OCI-LY7 (cell line): ENCODE measurements around the gene C8G. TPM values are rescaled to one million over a fixed set of nuclear protein-coding genes. Genes with fewer than 3 reads are reported as not detected.
A peak's percentile ranks its signal among the peaks of the same experiment; 100 is the strongest.

Experiments used
- BruUV-seq: library from RNA; stranded (reverse); fragments of 400-500 nt; replicated peaks from 2 replicates; lab custom pipeline; 2021; lab: Mats Ljungman, UMichigan
- CTCF ChIA-PET: fragments of 300-600 bp; sonication (Branson Sonifier 250); formaldehyde crosslinking; loops from one replicate; lab custom pipeline; 2022; ENCODE audit warnings: antibody characterized with exemption; ENCODE audit not compliant: unreplicated experiment; lab: Charles Lee
- POLR2A ChIA-PET: fragments of 300-600 bp; sonication (Branson Sonifier 250); formaldehyde crosslinking; loops from one replicate; lab custom pipeline; 2022; ENCODE audit warnings: antibody characterized with exemption; lab: Charles Lee
- DNase-seq: peaks from one replicate; pipeline ENCODE4 v3.0.0-alpha.2; 2015; ENCODE audit warnings: low spot score
- H2AFZ ChIP-seq: fragments of 200-600 bp; sonication (generic), shearing (Covaris generic); 2 replicates; pipeline ENCODE4 v1.6.1; 2014; ENCODE audit warnings: mild to moderate bottlenecking, antibody characterized with exemption, low read length, moderate library complexity
- H3K27ac ChIP-seq: fragments of 200-600 bp; sonication (generic); 2 replicates; pipeline ENCODE4 v1.5.1; 2014; ENCODE audit warnings: mixed run types, low read depth, mild to moderate bottlenecking, moderate library complexity, low read length, inconsistent platforms; ENCODE audit not compliant: poor library complexity, severe bottlenecking
- H3K36me3 ChIP-seq: fragments of 200-600 bp; sonication (generic); 2 replicates; pipeline ENCODE4 v1.6.1; 2014; ENCODE audit warnings: mild to moderate bottlenecking, antibody characterized with exemption, low read length, moderate library complexity, mixed read lengths; ENCODE audit not compliant: insufficient read depth
- H3K4me1 ChIP-seq: fragments of 200-600 bp; sonication (generic); 2 replicates; pipeline ENCODE4 v1.5.1; 2014; ENCODE audit warnings: mild to moderate bottlenecking, low read length; ENCODE audit not compliant: insufficient read depth, poor library complexity, severe bottlenecking
- H3K4me2 ChIP-seq: fragments of 200-600 bp; sonication (generic); 2 replicates; pipeline ENCODE4 v1.6.1; 2014; ENCODE audit warnings: mild to moderate bottlenecking, low read length
- H3K4me3 ChIP-seq: fragments of 200-600 bp; sonication (generic); 2 replicates; pipeline ENCODE4 v1.5.1; 2014; ENCODE audit warnings: mild to moderate bottlenecking, low read depth, low read length; ENCODE audit not compliant: poor library complexity, severe bottlenecking
- H3K79me2 ChIP-seq: fragments of 200-600 bp; sonication (generic); 2 replicates; pipeline ENCODE4 v1.6.1; 2016; ENCODE audit warnings: low read depth, mild to moderate bottlenecking, low read length, moderate library complexity, mixed read lengths; ENCODE audit not compliant: insufficient read depth
- H3K9me2 ChIP-seq: fragments of 200-600 bp; sonication (generic); 2 replicates; pipeline ENCODE4 v1.6.1; 2016; ENCODE audit warnings: mild to moderate bottlenecking, low read length, mixed read lengths; ENCODE audit not compliant: insufficient read depth
- H3K9me3 ChIP-seq: fragments of 200-600 bp; sonication (generic); 2 replicates; pipeline ENCODE4 v1.6.1; 2014; ENCODE audit warnings: mild to moderate bottlenecking, mixed run types, low read length, mixed read lengths
- H4K20me1 ChIP-seq: fragments of 200-600 bp; sonication (generic); 2 replicates; pipeline ENCODE4 v1.6.1; 2014; ENCODE audit warnings: mild to moderate bottlenecking, antibody characterized with exemption, low read length, moderate library complexity, mixed read lengths; ENCODE audit not compliant: insufficient read depth
- EZH2phosphoT487 ChIP-seq: fragments of 200-600 bp; sonication (generic); IDR thresholded peaks from 2 replicates; pipeline ENCODE4 v1.6.1; 2018; ENCODE audit warnings: low read depth, borderline replicate concordance, mild to moderate bottlenecking, mixed run types, antibody characterized with exemption, low read length, moderate library complexity, mixed read lengths
- intact Hi-C: fragments of 100-400 bp; cut with micrococcal nuclease; formaldehyde crosslinking; loops from one replicate; pipeline ENCODE4 v1.10.0; 2022; ENCODE audit not compliant: unreplicated experiment
- total RNA-seq, 2 experiments: library from RNA; depleted of rRNA in 1 of 2; stranded (reverse); fragments of >200 nt in 1 of 2; shearing (Covaris generic) in 1 of 2; gene quantifications; 2 replicates each; pipeline ENCODE4 v1.2.3, GENCODE V29; 2014 to 2022
- TF ChIP-seq, protein P1 (sequence below): fragments of 200-600 bp; sonication (generic); conservative IDR thresholded peaks from 2 replicates; pipeline ENCODE4 v1.5.1; 2014; ENCODE audit warnings: mild to moderate bottlenecking, antibody characterized with exemption, low read length, moderate library complexity, mixed read lengths

Gene C8G
- total RNA-seq, 2 experiments from 2014 or later = 0.95 to 2.2 TPM

DNA sequence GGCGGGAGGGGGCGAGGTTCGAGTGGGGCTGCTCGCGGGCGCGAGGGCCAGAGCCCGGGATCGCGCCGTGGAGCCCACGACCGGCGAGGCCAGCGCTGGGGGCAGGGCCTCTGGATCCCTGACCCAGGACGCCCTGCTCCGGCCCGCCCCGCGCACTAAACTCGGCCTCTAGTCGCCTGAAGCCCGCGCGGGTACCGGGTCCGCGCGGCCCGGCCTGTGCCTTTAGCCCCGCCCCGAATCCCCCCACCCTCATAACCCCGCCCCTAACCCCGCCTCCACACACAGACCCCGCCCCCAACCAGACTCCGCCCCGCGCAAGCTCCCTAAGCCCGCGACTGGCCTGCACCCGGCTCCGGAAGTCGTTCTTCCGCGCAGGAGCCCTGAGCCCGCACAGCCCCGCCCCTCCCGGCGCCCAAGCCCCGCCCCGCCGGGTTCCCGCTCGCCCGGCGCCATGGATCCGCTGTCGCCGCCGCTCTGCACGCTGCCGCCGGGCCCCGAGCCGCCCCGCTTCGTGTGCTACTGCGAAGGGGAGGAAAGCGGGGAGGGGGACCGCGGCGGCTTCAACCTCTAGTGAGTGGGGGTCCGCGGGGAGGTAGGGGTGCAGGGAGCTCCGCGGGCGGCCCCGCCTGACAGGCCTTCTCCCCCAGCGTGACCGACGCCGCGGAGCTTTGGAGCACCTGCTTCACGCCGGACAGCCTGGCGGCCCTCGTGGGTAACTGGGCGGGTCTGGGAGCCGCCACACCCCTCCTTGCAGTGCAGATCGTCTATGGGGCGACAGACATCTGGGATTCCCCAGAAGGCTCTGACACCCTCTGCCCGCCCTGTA, 47.2 kb downstream of the C8G start, which contains the start of gene PAXX:
TSS of gene PAXX (plus strand) at position 430 of the 826 bp plus-strand sequence. CDS start at position 452, 22 bp downstream.
- Histone ChIP-seq H2AFZ (peak within 1 kb of the TSS; percentile 60), H3K9me2 (no peaks in the 10 kb centered on the region), H3K36me3 (0 out of 2 replicates have a peak, but pooled peaks cover 3% of the 10 kb centered on the region), H3K4me3 (peak within 1 kb of the TSS; percentile 79), H4K20me1 (no peaks in the 10 kb centered on the region), H3K79me2 (no peaks in the 10 kb centered on the region; the same call in 1 of the 2 replicates), H3K9me3 (no peaks in the 10 kb centered on the region), H3K27ac (peak within 1 kb of the TSS; percentile 63), H3K4me2 (peak within 1 kb of the TSS; percentile 94), H3K4me1 (peaks cover 28% of the 10 kb centered on the region)
- TF ChIP-seq, protein P1, sequence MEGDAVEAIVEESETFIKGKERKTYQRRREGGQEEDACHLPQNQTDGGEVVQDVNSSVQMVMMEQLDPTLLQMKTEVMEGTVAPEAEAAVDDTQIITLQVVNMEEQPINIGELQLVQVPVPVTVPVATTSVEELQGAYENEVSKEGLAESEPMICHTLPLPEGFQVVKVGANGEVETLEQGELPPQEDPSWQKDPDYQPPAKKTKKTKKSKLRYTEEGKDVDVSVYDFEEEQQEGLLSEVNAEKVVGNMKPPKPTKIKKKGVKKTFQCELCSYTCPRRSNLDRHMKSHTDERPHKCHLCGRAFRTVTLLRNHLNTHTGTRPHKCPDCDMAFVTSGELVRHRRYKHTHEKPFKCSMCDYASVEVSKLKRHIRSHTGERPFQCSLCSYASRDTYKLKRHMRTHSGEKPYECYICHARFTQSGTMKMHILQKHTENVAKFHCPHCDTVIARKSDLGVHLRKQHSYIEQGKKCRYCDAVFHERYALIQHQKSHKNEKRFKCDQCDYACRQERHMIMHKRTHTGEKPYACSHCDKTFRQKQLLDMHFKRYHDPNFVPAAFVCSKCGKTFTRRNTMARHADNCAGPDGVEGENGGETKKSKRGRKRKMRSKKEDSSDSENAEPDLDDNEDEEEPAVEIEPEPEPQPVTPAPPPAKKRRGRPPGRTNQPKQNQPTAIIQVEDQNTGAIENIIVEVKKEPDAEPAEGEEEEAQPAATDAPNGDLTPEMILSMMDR = no peak
- no peak for TF ChIP-seq EZH2phosphoT487
- BruUV-seq = TSS peak; percentile 94
- CTCF ChIA-PET = interaction anchor here (0.6 kb wide), 2 partner anchors 17 to 32 kb away, joined by 3 to 14 read pairs; no protein-coding TSS in a partner anchor
- DNase-seq = peak; percentile 94
- POLR2A ChIA-PET = interaction anchor here (0.5 to 1.5 kb wide), 9 partner anchors 9 to 462 kb away, joined by 3 to 7 read pairs (median 4); partner anchors contain the start of gene LCNL1
- intact Hi-C loops = loop anchor here (2.0 kb wide), 1 partner anchor 47 kb away; the partner anchor contains the start of genes C8G and FBXW5

DNA sequence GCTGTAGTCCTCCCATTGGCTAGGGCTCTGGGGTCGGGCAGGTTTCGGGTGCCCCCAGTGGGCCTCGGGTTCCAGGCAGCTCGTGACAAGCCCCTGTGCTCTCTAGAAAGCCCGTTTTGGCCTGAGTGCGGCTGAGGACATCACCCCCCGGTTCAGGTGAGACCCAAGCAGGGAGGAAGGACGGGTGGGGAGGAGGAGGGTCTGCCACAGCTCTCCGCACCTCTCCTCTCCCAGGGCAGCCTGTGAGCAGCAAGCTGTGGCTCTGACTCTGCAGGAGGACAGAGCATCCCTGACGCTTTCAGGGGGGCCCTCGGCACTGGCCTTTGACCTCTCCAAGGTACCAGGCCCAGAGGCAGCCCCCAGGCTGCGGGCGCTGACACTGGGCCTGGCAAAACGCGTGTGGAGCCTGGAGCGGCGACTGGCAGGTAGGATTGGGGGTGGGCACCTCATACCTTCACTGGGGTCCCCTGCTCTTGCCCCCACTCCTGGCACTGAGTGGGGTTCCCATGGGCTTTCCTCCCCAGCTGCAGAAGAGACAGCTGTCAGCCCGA, 47.9 kb downstream of the C8G start:
- no peaks in the 10 kb centered on the region for H3K9me3 ChIP-seq
- H4K20me1 ChIP-seq = no peaks in the 10 kb centered on the region
- H3K27ac ChIP-seq = peak overlapping the region; percentile 63
- ChIA-PET CTCF (interaction anchor here (0.6 kb wide), 1 partner anchor 17 kb away, joined by 3 read pairs; no protein-coding TSS in a partner anchor), POLR2A (interaction anchor here (0.6 to 1.5 kb wide), 6 partner anchors 8 to 263 kb away, joined by 3 to 7 read pairs (median 4); partner anchors contain the start of gene LCNL1)
- H3K4me1 ChIP-seq = peaks cover 35% of the 10 kb centered on the region
- H3K9me2 ChIP-seq = no peaks in the 10 kb centered on the region
- no peaks in the 10 kb centered on the region; the same call in 1 of the 2 replicates for H3K79me2 ChIP-seq
- peak overlapping the region; percentile 94 for H3K4me2 ChIP-seq
- no peak for TF ChIP-seq EZH2phosphoT487
- TF ChIP-seq, protein P1 = no peak
- DNase-seq = no peak
- peak overlapping the region; percentile 79 for H3K4me3 ChIP-seq
- BruUV-seq = no TSS peak
- H2AFZ ChIP-seq = peak overlapping the region; percentile 60; the same call in 1 of the 2 replicates
- 0 out of 2 replicates have a peak, but pooled peaks cover 3% of the 10 kb centered on the region for H3K36me3 ChIP-seq
- intact Hi-C loops = loop anchor here (2.0 kb wide), 1 partner anchor 48 kb away; the partner anchor contains the start of genes C8G and FBXW5
